Transverse colon (tissue), 4 donors: Measurements from ENCODE around the gene CD79B. TPM values are rescaled to one million over a fixed set of nuclear protein-coding genes. Genes with fewer than 3 reads are reported as not detected.

ENCODE experiments used
- DNase-seq: peaks from one replicate; pipeline ENCODE4 v3.0.0-alpha.2; 2019
- H3K27ac ChIP-seq, 4 donors: fragments of 200-600 bp; sonication (generic); 2 replicates each; pipeline ENCODE4 v1.5.1; 2016 to 2018; ENCODE audit warnings: inconsistent platforms in 4 of 4
- H3K27me3 ChIP-seq: fragments of 200-600 bp; sonication (generic); 2 replicates; pipeline ENCODE4 v1.5.1; 2017; ENCODE audit warnings: inconsistent platforms
- H3K36me3 ChIP-seq, 4 donors: fragments of 200-600 bp; sonication (generic); 2 replicates each; pipeline ENCODE4 v1.5.1; 2017 to 2019; ENCODE audit warnings: inconsistent platforms in 4 of 4
- H3K4me1 ChIP-seq, 4 donors: fragments of 200-600 bp; sonication (generic); 2 replicates each; pipeline ENCODE4 v1.5.1; 2017 to 2020; ENCODE audit warnings: inconsistent platforms in 4 of 4
- H3K4me3 ChIP-seq, 4 donors: fragments of 200-600 bp; sonication (generic); 1 replicate in 1 of 4; 2 replicates in 3 of 4; pipeline versions ENCODE4 v1.5.1 to v1.6.1; 2017 to 2019; ENCODE audit warnings: inconsistent platforms in 4 of 4
- H3K9me3 ChIP-seq, 2 donors: fragments of 200-600 bp; sonication (generic); 2 replicates each; pipeline ENCODE4 v1.5.1; 2017 to 2019; ENCODE audit warnings: inconsistent platforms in 2 of 2
- CTCF ChIP-seq, 5 experiments: fragments of 200-600 bp in 3 of 5; fragments of 450-650 bp in 2 of 5; sonication (generic) in 3 of 5; IDR thresholded peaks; 1 replicate in 2 of 5; 2 replicates in 3 of 5; pipeline ENCODE4 v1.5.1; 2016 to 2017; ENCODE audit warnings: antibody characterized with exemption in 5 of 5, inconsistent platforms in 3 of 5, mild to moderate bottlenecking in 2 of 5, moderate library complexity in 1 of 5
- EP300 ChIP-seq: sonication (generic); formaldehyde crosslinking; IDR thresholded peaks from one replicate; pipeline ENCODE4 v1.6.1; 2017; ENCODE audit warnings: antibody characterized with exemption, low read depth
- POLR2A ChIP-seq: fragments of 450-650 bp; IDR thresholded peaks from one replicate; pipeline ENCODE4 v1.6.1; 2016; ENCODE audit warnings: antibody characterized with exemption, mild to moderate bottlenecking, moderate library complexity
- POLR2AphosphoS5 ChIP-seq, 3 donors: sonication (generic); formaldehyde crosslinking; IDR thresholded peaks; one replicate each; pipeline ENCODE4 v1.6.1; 2016; ENCODE audit warnings: antibody characterized with exemption in 3 of 3
- WGBS, 2 donors: methylation state at CpG; one replicate each; pipeline ENCODE4 v1.1.5; 2018; ENCODE audit warnings: low coverage in 1 of 2; 5-methylcytosine and 5-hydroxymethylcytosine counted together
- in situ Hi-C, 4 donors: fragments of 200-750 bp; cut with MboI; loops; one replicate each; pipeline versions ENCODE4 v1.15.0 to v1.15.1; 2017; ENCODE audit warnings: low sequenced_read_pairs in 3 of 4, low pct_ligation_motif_present in 1 of 4, low pct_unique_long_range_greater_than_20kb in 1 of 4
- intact Hi-C: fragments of 100-400 bp; cut with DNase I; formaldehyde crosslinking; loops from one replicate; pipeline ENCODE4 v1.15.1; 2023; ENCODE audit warnings: low total_unique reads
- small RNA-seq, 4 donors: library from RNA; depleted of rRNA; stranded (forward); fragments of <200 nt; gene quantifications; one replicate each; pipeline ENCODE3, GENCODE V24; 2016
- total RNA-seq, 4 donors: library from RNA; depleted of rRNA; stranded (reverse); fragments of >200 nt; gene quantifications; one replicate each; pipeline ENCODE4 v1.1.0, GENCODE V29; 2016

The CD79B gene
- total RNA-seq, 4 donors from 2014 or later, result 0.68 to 38.9 (median 20.0) TPM; not detected in 1

- no peak for DNase-seq
Measured at GRCh38 chr17:63880706-63881105, 51.4 kb downstream of the CD79B start.

More at GRCh38 chr17:63880706-63881105, 51.4 kb downstream of the CD79B start:
- H3K4me3 ChIP-seq, result no peak overlapping the region
- no peak overlapping the region for H3K27ac ChIP-seq
- no peaks in the 10 kb centered on the region for H3K4me1 ChIP-seq
- intact Hi-C loops, result no loop called here
- in situ Hi-C loops, result no loop called here
- H3K27me3 ChIP-seq, result no peaks in the 10 kb centered on the region
- no peaks in the 10 kb centered on the region for H3K36me3 ChIP-seq
- TF ChIP-seq CTCF (IDR thresholded peaks at IDR 0.05), result no peak
- no peak for TF ChIP-seq POLR2A
- no peak for TF ChIP-seq EP300
- TF ChIP-seq POLR2AphosphoS5 (IDR thresholded peaks at IDR 0.05), result no peak
- H3K9me3 ChIP-seq, result no peaks in the 10 kb centered on the region
- 77% methylated on average over 12 of the region's 12 CpGs; no CpG with 5 or more reads in 1 of the 2 donors for WGBS, 2 donors

Small RNAs within 50 kb of the gene (small RNA-seq; reads per million reads assigned to genes)
- gene AC040958.1, result 0 reads per million in 4 donors
- gene AC127029.1, result 0 reads per million in 4 donors
- 0 reads per million in 4 donors for gene GH1

Other genes starting within 250 kb of the CD79B start
- gene LIMD2, start 232.2 kb downstream of the CD79B start, total RNA-seq, result 10 to 100 TPM in 2 of 4 donors, 1 to 10 TPM in 2; 5.3 to 30.7 (median 12.2) TPM
- gene STRADA, start 190.5 kb downstream of the CD79B start, total RNA-seq, result 10 to 100 TPM; 23.1 to 37.8 (median 33.8) TPM
- 100 to 1,000 TPM in 3 of 4 donors, 10 to 100 TPM in 1; 78.2 to 129 (median 101) TPM for gene CCDC47, start 158.7 kb downstream of the CD79B start, total RNA-seq
- 100 to 1,000 TPM in 2 of 4 donors, 10 to 100 TPM in 2; 71.8 to 129 (median 99.4) TPM for gene DDX42, start 158.2 kb downstream of the CD79B start, total RNA-seq
- 100 to 1,000 TPM in 1 of 4 donors, 10 to 100 TPM in 3; 63.2 to 131 (median 77.9) TPM for gene PSMC5, start 104.9 kb downstream of the CD79B start, total RNA-seq
- 10 to 100 TPM; 17.7 to 45.9 (median 34.6) TPM for gene FTSJ3, start 104.7 kb downstream of the CD79B start, total RNA-seq
- 100 to 1,000 TPM in 3 of 4 donors, 10 to 100 TPM in 1; 99.0 to 130 (median 109) TPM for gene SMARCD2, start 89.6 kb downstream of the CD79B start, total RNA-seq
- gene CSH2, start 58.7 kb downstream of the CD79B start, total RNA-seq, result not detected
- gene GH2, start 50.4 kb downstream of the CD79B start, total RNA-seq, result not detected
- gene CSH1, start 35.8 kb downstream of the CD79B start, total RNA-seq, result not detected
- gene CSHL1, start 21.1 kb downstream of the CD79B start, total RNA-seq, result not detected
- not detected for gene GH1, start 13.5 kb downstream of the CD79B start, total RNA-seq
- gene SCN4A, start 40.6 kb upstream of the CD79B start, total RNA-seq, result under 1 TPM in 3 of 4 donors, not detected in 1; 0.14 to 0.48 (median 0.20) TPM
- gene PRR29, start 66.0 kb upstream of the CD79B start, total RNA-seq, result not detected
- 10 to 100 TPM in 1 of 4 donors, 1 to 10 TPM in 2, not detected in 1; 6.4 to 24.3 (median 9.3) TPM for gene ICAM2, start 88.3 kb upstream of the CD79B start, total RNA-seq
- gene ERN1, start 197.8 kb upstream of the CD79B start, total RNA-seq, result 10 to 100 TPM in 3 of 4 donors, 1 to 10 TPM in 1; 7.8 to 29.2 (median 12.8) TPM